Erythroblast (primary cell): ENCODE measurements around the gene CLEC11A.

Experiments
- DNase-seq, 2 experiments: peaks; one replicate each; lab custom pipeline; 2025; lab: John Stamatoyannopoulos, UW
- GATA1 ChIP-seq: IDR thresholded peaks from 2 replicates; pipeline ENCODE4 v1.6.1; 2011; ENCODE audit warnings: low read depth, mild to moderate bottlenecking, control low read depth, low read length, moderate library complexity
- POLR2A ChIP-seq: IDR thresholded peaks from 2 replicates; pipeline ENCODE4 v1.6.1; 2011; ENCODE audit warnings: mild to moderate bottlenecking, low read length

The CLEC11A gene

DNA sequence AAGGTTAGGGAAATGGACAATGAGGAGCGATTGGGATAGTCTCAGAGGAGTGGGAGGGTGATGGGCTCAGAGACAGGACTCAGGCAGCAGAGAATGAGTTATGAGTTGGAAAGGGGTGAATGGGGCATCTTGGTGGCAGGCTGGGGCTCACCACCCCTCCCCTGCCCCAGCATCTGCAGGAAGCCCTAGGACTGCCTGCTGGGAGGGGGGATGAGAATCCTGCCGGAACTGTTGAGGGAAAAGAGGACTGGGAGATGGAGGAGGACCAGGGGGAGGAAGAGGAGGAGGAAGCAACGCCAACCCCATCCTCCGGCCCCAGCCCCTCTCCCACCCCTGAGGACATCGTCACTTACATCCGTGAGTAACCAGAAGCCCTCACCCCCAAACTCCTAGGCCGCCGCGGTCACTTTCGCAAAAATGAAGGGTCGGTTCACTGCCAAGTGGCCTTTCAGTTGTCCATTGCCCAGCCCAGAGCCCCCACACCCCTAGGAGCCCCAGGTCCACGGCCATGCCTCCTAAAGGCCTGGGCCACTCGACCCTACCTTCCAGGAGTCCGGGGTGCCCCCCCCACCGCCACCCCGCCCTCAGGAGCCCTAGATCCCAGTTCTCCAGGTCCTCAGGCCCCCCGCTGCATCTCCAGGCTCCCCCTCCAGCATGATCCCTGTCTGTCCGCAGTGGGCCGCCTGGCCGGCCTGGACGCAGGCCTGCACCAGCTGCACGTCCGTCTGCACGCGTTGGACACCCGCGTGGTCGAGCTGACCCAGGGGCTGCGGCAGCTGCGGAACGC lies 764 bp downstream of the CLEC11A start:
- no peak for TF ChIP-seq POLR2A
- no peak for TF ChIP-seq GATA1

DNA sequence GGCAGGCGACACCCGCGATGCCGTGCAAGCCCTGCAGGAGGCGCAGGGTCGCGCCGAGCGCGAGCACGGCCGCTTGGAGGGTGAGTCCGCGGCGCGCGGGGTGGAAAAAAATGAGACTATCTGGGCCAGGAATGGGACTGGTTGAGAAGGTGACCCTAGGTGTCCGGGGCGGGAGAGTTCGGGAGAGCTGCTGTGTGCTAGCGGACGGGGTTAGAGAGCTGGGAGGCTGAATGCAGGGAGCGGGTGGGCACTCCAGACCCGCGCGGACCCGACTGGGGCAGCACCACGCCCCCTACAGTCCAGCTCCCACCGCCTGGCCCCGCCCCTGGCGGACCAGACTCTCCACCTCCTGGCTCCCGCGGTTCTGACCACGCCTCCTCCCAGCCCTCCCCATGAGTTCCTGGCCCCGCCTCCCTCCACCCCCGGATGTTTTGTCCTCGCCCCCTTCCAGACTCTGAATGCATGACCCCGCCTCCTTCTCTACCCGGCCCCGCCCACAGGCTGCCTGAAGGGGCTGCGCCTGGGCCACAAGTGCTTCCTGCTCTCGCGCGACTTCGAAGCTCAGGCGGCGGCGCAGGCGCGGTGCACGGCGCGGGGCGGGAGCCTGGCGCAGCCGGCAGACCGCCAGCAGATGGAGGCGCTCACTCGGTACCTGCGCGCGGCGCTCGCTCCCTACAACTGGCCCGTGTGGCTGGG lies 1.5 kb downstream of the CLEC11A start:
- DNase-seq = peak; percentile 99 to 100
- TF ChIP-seq GATA1 (no peak), POLR2A (peak; percentile 90)

More for the DNA sequence above, 764 bp downstream of the CLEC11A start:
- no peak for DNase-seq

DNA sequence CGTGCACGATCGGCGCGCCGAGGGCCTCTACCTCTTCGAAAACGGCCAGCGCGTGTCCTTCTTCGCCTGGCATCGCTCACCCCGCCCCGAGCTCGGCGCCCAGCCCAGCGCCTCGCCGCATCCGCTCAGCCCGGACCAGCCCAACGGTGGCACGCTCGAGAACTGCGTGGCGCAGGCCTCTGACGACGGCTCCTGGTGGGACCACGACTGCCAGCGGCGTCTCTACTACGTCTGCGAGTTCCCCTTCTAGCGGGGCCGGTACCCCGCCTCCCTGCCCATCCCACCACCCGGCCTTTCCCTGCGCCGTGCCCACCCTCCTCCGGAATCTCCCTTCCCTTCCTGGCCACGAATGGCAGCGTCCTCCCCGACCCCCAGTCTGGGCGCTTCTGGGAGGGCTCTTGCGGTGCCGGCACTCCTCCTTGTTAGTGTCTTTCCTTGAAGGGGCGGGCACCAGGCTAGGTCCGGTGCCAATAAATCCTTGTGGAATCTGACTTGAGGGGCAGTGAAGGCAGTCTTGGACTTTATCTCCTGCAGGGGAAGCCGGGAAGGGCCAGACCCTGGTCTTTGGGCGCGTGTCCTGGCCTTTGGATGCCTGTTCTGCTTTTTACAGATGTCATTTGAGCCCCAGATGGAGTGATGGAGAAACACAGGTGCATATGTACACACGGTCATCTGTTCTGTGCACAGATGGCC lies 2.2 kb downstream of the CLEC11A start:
- no peak for DNase-seq
- TF ChIP-seq POLR2A (peak; percentile 63), GATA1 (no peak)

DNA sequence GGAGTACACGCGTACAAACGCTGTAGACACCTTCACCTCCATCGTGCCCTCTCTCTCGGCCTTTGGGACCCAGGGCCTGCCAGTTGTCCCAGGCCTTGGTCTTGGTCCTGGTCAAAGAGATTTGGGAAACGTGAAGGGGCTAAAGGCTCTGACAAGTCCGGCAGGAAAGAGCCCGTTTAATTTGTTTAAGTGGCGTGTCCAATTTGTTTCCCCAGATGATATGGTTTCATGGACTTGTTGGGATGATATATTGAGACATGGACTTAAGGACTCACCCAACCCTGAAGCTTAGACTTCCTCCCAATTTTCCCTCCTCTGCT lies 2.7 kb downstream of the CLEC11A start:
- no peak for DNase-seq
- no peak for TF ChIP-seq POLR2A
- no peak for TF ChIP-seq GATA1

DNA sequence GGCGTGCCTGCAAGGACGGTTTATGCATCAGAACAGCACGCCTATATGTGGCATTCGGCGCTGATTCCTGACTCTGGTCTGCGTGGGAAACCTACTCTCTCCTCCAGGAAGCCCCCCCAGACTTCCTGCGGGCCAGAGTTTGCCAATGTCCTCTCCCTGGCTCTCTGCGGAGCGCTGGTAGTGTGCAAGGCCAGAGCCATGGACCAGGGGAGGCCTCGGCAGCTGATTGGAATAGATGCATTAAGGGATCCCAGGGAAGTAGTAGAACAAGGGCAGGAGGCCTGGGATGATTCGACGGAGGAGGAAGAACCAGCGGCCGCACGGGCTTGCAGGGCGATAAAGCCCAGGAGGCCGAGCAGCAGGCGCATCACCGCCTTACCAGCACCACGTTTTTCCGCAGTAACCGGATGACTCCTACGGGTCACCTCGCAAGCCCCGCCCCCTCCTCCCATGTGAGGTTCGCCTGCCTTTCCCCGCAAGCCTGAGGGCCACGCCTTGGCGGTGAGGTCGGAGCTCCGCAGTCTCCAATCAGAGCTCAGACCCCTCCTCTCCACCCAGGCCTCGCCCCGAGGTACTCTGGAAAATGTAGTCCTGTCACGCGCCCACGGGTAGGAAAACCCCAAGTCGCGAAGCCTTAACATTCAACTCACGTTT lies 5.0 kb downstream of the CLEC11A start:
- DNase-seq = peak; percentile 67 to 68
- TF ChIP-seq GATA1 = no peak
- TF ChIP-seq POLR2A = peak; percentile 52

DNA sequence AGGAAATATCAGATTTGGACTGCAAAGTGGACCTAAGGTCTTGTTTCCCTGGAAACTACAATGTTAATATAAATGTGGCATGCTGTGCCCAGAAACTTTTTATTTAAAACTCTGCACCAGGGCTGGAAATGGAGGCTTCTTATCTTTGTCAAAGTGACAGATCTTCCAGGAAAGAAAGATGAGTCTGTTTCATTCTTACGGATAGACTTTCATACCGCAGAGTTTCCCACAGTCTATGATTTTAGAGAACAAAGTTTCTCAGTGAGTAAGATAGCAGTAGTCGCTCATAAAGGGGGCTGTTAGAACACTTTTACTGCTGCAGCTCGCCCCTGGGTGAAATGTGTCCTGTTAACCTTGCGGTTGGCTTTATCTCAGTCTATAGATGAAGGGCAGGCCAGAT lies 6.7 kb downstream of the CLEC11A start:
- TF ChIP-seq GATA1 (no peak), POLR2A (no peak)
- DNase-seq = no peak

DNA sequence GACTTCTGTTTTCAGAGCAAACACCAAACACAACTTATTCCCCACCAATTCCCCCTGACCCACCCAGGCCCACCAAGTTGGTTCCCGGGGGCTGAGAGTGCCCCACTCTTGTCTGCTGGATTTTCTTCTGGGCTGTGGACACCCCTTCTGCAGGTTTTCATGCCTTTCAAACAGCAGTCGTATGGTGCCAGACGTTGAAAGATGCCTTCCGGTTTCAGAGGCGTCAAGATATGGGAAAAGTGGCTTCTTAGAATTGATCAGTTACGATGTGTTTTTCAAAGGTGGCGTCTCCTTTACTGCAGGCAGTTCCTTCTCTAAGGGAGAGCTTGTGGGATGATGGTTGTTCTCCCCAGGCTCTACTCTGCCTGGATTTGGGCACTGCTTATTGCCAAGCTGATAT lies 12.7 kb downstream of the CLEC11A start:
- DNase-seq = no peak
- TF ChIP-seq POLR2A (no peak), GATA1 (no peak)

DNA sequence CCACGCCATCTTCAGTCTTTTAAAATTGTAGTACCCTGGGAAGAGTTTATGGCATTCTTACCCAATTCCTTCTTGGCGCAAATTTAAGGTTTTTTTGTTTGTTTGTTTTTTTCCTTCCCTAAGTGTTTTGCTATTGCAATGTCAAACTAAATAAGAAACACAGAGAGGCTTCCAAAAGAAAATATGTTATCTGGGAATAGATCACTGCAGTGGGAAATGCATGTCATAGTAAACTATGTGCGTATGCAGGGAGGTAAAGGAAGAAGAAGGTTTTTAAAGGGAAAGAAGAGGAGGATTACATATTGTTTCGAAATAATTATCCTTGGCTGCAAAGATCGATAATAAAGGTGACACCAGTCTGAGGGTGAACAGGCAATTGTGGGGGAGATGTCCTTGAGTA lies 13.2 kb downstream of the CLEC11A start:
- no peak for TF ChIP-seq POLR2A
- TF ChIP-seq GATA1 = no peak
- DNase-seq = no peak

DNA sequence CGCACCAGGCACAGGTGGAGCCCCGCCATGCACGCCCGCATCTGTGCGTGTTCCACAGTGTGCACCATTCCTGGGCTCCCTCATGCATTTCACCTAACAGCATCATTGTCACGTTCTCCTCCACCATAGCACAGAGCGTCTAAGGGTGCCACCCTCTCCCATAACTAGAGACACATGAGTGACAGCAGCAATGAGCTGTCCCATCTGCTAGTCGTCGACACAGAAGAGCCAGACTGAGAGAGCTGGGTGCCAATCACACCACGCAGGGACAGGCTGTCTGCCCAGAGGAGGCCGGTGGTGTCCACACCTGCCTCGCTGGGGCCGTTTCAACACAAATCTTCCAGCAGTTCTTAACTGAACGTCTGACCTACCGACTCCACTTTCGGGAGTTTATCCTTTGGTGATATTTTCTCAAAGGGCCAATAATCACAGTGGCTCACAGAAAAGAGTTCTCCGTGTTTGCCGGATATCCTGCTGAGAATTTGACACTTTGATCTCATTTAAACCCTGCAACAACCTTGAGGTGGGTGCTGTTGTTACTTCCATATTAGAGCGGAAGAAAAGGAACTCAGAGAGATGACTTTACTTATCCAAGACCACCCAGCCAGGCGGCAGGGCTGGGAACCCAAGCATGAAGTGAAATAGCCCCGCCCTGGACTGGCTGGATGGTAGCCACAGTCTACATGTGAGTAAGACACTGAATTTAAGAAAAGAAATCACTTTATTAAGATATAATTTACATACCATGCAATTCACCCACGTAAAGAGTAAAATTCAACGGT lies 16.2 kb downstream of the CLEC11A start:
- DNase-seq = no peak

DNA sequence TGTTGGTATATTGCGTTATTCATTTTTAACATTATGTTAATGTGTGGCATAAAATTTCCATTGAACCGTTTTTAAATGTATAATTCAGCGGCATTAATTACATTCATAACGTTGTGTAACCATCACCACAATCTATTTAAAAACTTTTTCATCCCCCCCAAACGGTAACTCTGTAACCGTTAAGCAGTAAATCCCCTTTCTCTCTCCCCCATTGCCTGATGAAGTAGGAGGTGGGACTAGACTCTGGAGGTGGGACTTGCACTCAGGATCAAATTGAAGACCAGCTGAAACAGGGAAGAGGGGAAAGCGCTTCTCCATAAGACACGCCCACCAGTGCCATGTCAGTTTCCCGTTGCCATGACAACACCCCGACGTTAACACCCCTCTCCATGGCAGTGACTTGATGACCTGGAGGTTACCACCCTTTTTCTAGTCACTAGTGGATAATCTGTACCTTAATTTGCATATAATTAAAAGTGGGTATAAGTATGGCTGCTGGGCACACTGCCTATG lies 16.8 kb downstream of the CLEC11A start:
- no peak for DNase-seq
- TF ChIP-seq POLR2A = no peak
- TF ChIP-seq GATA1 = no peak

More for the DNA sequence above, 16.2 kb downstream of the CLEC11A start:
- TF ChIP-seq GATA1 (no peak), POLR2A (no peak)

DNA sequence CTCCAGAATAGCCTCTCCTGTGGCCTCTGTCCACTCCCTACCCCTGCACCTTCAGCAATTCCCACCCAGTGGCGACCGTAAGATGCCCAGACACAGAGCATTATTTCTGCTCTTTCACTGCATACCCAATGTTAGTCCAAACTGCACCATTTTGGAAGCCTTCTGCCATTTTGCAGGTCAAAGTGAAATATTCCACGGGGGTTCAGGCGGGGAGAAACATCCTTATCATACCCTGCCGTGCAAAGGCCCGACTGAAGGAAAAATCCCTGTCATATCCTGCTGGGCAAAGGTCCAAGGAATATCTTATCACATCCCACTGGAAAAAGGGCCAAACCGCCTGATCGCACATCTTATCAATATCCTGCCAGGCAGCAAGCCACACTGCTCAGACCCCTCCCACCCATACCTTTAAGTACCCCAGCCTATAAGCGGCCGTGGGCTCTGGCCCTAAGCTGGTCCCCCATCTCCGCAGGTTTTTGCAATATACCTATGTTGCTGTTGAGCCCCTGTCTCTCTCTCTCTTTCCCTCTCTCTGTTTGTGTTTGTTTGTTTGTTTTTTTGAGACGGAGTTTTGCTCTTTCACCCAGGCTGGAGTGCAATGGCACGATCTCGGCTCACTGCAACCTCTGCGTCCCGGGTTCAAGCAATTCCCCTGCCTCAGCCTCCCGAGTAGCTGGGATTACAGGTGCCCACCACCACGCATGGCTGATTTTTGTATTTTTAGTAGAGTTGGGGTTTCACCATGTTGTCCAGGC lies 18.2 kb downstream of the CLEC11A start:
- DNase-seq = no peak

DNA sequence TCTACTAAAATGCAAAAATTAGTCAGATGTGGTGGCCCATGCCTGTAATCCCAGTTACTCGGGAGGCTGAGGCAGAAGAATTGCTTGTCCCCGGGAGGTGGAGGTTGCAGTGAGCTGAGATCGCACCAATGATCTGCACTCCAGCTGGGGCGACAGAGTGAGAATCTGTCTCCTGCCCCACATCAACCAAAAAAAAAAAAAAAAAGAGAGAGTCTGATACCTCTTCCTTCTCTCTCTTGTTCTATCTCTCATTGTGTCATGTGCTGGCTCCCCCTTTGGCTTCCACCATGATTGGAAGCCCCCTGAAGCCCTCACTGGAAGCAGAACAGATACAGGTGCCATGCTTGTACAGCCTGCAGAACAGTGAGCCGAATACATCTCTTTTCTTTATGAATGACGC lies 20.4 kb downstream of the CLEC11A start:
- TF ChIP-seq POLR2A (no peak), GATA1 (no peak)

More for the DNA sequence above, 18.2 kb downstream of the CLEC11A start:
- TF ChIP-seq POLR2A = no peak
- no peak for TF ChIP-seq GATA1

More for the DNA sequence above, 20.4 kb downstream of the CLEC11A start:
- DNase-seq = no peak
